AG09309 (cell line): ENCODE measurements around the gene LRMDA.

Source experiments
- DNase-seq: peaks from one replicate; pipeline ENCODE4 v3.0.0-alpha.2; 2010; ENCODE audit warnings: low read depth
- H3K4me3 ChIP-seq: 2 replicates; pipeline ENCODE4 v1.5.1; 2011; ENCODE audit warnings: mild to moderate bottlenecking, low read depth, low read length, moderate library complexity; ENCODE audit not compliant: control insufficient read depth
- CTCF ChIP-seq: IDR thresholded peaks from 2 replicates; pipeline ENCODE4 v1.5.1; 2011; ENCODE audit warnings: mild to moderate bottlenecking, low read depth, low read length, inconsistent platforms; ENCODE audit not compliant: insufficient read depth, control insufficient read depth; ENCODE audit errors: missing control alignments

Gene LRMDA

GRCh38 chr10:75410132-75411005 lies 21.1 kb upstream of the LRMDA start:
- TF ChIP-seq CTCF = no peak
- DNase-seq = no peak

GRCh38 chr10:75414527-75414926 lies 16.9 kb upstream of the LRMDA start:
- no peak for DNase-seq
- no peak for TF ChIP-seq CTCF
- no peak overlapping the region for H3K4me3 ChIP-seq

More at GRCh38 chr10:75410132-75411005, 21.1 kb upstream of the LRMDA start:
- no peak overlapping the region for H3K4me3 ChIP-seq

- DNase-seq = no peak
- H3K4me3 ChIP-seq = no peak overlapping the region
- no peak for TF ChIP-seq CTCF
These were observed 13.9 kb upstream of the LRMDA start for GRCh38 chr10:75417522-75417927.

GRCh38 chr10:75418293-75418692 lies 13.1 kb upstream of the LRMDA start:
- no peak overlapping the region for H3K4me3 ChIP-seq
- DNase-seq = no peak
- no peak for TF ChIP-seq CTCF

- TF ChIP-seq CTCF = no peak
- no peak for DNase-seq
- no peak overlapping the region for H3K4me3 ChIP-seq
These were observed 12.7 kb upstream of the LRMDA start for GRCh38 chr10:75418712-75419111.

- no peak overlapping the region for H3K4me3 ChIP-seq
- no peak for DNase-seq
- TF ChIP-seq CTCF = no peak
These were observed 8.5 kb upstream of the LRMDA start for GRCh38 chr10:75422913-75423312.
